GM23338 (cell line): Measurements from ENCODE around the gene NHS.

Source experiments
- CTCF ChIP-seq, 2 experiments: fragments of 200-600 bp in 1 of 2; sonication (generic) in 1 of 2; conservative IDR thresholded peaks; 2 replicates each; pipeline versions ENCODE4 v1.5.1 to v1.6.1; 2016 to 2017; ENCODE audit warnings: antibody characterized with exemption in 2 of 2, low read depth in 2 of 2, mild to moderate bottlenecking in 2 of 2, moderate library complexity in 1 of 2
- EZH2 ChIP-seq: fragments of 200-600 bp; sonication (generic); IDR thresholded peaks from one replicate; pipeline ENCODE4 v1.8.0; 2017; ENCODE audit warnings: antibody characterized with exemption, mild to moderate bottlenecking, low read depth; ENCODE audit not compliant: unreplicated experiment
- EZH2phosphoT487 ChIP-seq: fragments of 200-600 bp; sonication (generic); IDR thresholded peaks from one replicate; pipeline ENCODE4 v1.8.1; 2018; ENCODE audit warnings: antibody characterized with exemption; ENCODE audit not compliant: unreplicated experiment
- JUNB ChIP-seq: IDR thresholded peaks from one replicate; pipeline ENCODE4 v1.6.1; 2016; ENCODE audit warnings: antibody characterized with exemption; ENCODE audit not compliant: unreplicated experiment
- POLR2AphosphoS5 ChIP-seq: IDR thresholded peaks from 2 replicates; pipeline ENCODE4 v1.6.1; 2016; ENCODE audit warnings: antibody characterized with exemption, low read depth
- STAT1 ChIP-seq: IDR thresholded peaks from one replicate; pipeline ENCODE4 v1.6.1; 2016; ENCODE audit warnings: antibody characterized with exemption; ENCODE audit not compliant: unreplicated experiment
- TF ChIP-seq, protein P1 (sequence below): IDR thresholded peaks from one replicate; pipeline ENCODE4 v1.6.1; 2018; ENCODE audit warnings: antibody characterized with exemption; ENCODE audit not compliant: unreplicated experiment
- TF ChIP-seq, protein P2 (sequence below): fragments of 250-450 bp; sonication (Bioruptor Pico); IDR thresholded peaks from 2 replicates; pipeline ENCODE4 v1.5.0; 2020; ENCODE audit warnings: mild to moderate bottlenecking, moderate library complexity

- TF ChIP-seq CTCF (conservative IDR thresholded peaks at IDR 0.05; ENCODE audit: low read depth in 2 of 2) = no peak
- TF ChIP-seq EZH2phosphoT487 = no peak
- TF ChIP-seq, protein P1, sequence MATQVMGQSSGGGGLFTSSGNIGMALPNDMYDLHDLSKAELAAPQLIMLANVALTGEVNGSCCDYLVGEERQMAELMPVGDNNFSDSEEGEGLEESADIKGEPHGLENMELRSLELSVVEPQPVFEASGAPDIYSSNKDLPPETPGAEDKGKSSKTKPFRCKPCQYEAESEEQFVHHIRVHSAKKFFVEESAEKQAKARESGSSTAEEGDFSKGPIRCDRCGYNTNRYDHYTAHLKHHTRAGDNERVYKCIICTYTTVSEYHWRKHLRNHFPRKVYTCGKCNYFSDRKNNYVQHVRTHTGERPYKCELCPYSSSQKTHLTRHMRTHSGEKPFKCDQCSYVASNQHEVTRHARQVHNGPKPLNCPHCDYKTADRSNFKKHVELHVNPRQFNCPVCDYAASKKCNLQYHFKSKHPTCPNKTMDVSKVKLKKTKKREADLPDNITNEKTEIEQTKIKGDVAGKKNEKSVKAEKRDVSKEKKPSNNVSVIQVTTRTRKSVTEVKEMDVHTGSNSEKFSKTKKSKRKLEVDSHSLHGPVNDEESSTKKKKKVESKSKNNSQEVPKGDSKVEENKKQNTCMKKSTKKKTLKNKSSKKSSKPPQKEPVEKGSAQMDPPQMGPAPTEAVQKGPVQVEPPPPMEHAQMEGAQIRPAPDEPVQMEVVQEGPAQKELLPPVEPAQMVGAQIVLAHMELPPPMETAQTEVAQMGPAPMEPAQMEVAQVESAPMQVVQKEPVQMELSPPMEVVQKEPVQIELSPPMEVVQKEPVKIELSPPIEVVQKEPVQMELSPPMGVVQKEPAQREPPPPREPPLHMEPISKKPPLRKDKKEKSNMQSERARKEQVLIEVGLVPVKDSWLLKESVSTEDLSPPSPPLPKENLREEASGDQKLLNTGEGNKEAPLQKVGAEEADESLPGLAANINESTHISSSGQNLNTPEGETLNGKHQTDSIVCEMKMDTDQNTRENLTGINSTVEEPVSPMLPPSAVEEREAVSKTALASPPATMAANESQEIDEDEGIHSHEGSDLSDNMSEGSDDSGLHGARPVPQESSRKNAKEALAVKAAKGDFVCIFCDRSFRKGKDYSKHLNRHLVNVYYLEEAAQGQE = no peak
- TF ChIP-seq EZH2 = no peak
- no peak for TF ChIP-seq POLR2AphosphoS5
- TF ChIP-seq, protein P2, sequence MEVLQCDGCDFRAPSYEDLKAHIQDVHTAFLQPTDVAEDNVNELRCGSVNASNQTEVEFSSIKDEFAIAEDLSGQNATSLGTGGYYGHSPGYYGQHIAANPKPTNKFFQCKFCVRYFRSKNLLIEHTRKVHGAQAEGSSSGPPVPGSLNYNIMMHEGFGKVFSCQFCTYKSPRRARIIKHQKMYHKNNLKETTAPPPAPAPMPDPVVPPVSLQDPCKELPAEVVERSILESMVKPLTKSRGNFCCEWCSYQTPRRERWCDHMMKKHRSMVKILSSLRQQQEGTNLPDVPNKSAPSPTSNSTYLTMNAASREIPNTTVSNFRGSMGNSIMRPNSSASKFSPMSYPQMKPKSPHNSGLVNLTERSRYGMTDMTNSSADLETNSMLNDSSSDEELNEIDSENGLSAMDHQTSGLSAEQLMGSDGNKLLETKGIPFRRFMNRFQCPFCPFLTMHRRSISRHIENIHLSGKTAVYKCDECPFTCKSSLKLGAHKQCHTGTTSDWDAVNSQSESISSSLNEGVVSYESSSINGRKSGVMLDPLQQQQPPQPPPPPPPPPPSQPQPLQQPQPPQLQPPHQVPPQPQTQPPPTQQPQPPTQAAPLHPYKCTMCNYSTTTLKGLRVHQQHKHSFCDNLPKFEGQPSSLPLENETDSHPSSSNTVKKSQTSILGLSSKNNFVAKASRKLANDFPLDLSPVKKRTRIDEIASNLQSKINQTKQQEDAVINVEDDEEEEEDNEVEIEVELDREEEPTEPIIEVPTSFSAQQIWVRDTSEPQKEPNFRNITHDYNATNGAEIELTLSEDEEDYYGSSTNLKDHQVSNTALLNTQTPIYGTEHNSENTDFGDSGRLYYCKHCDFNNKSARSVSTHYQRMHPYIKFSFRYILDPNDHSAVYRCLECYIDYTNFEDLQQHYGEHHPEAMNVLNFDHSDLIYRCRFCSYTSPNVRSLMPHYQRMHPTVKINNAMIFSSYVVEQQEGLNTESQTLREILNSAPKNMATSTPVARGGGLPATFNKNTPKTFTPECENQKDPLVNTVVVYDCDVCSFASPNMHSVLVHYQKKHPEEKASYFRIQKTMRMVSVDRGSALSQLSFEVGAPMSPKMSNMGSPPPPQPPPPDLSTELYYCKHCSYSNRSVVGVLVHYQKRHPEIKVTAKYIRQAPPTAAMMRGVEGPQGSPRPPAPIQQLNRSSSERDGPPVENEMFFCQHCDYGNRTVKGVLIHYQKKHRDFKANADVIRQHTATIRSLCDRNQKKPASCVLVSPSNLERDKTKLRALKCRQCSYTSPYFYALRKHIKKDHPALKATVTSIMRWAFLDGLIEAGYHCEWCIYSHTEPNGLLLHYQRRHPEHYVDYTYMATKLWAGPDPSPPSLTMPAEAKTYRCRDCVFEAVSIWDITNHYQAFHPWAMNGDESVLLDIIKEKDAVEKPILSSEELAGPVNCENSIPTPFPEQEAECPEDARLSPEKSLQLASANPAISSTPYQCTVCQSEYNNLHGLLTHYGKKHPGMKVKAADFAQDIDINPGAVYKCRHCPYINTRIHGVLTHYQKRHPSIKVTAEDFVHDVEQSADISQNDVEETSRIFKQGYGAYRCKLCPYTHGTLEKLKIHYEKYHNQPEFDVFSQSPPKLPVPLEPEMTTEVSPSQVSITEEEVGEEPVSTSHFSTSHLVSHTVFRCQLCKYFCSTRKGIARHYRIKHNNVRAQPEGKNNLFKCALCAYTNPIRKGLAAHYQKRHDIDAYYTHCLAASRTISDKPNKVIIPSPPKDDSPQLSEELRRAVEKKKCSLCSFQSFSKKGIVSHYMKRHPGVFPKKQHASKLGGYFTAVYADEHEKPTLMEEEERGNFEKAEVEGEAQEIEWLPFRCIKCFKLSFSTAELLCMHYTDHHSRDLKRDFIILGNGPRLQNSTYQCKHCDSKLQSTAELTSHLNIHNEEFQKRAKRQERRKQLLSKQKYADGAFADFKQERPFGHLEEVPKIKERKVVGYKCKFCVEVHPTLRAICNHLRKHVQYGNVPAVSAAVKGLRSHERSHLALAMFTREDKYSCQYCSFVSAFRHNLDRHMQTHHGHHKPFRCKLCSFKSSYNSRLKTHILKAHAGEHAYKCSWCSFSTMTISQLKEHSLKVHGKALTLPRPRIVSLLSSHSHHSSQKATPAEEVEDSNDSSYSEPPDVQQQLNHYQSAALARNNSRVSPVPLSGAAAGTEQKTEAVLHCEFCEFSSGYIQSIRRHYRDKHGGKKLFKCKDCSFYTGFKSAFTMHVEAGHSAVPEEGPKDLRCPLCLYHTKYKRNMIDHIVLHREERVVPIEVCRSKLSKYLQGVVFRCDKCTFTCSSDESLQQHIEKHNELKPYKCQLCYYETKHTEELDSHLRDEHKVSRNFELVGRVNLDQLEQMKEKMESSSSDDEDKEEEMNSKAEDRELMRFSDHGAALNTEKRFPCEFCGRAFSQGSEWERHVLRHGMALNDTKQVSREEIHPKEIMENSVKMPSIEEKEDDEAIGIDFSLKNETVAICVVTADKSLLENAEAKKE = no peak
- no peak for TF ChIP-seq STAT1
- TF ChIP-seq JUNB = no peak
Measured at GRCh38 chrX:17747692-17748091, 372.7 kb downstream of the NHS start.
